DND-41 (cell line): ENCODE measurements around the gene DLGAP4.

Experiments used
- ATAC-seq: fragments of 200-7000 bp; cut with Tn5 transposase; 3 replicates; pipeline ENCODE4 v1.9.1; 2021; ENCODE audit warnings: low read depth; ENCODE audit not compliant: insufficient read depth
- DNase-seq: peaks from one replicate; pipeline ENCODE4 v3.0.0-alpha.2; 2020
- H2AFZ ChIP-seq: 2 replicates; pipeline ENCODE4 v1.6.0; 2012; ENCODE audit warnings: low read depth, low read length
- H3K27ac ChIP-seq: 2 replicates; pipeline ENCODE4 v1.5.1; 2012; ENCODE audit warnings: low read length, inconsistent platforms
- H3K27me3 ChIP-seq: fragments of 200-600 bp; sonication (generic); 2 replicates; pipeline ENCODE4 v1.6.0; 2012; ENCODE audit warnings: low read length, mild to moderate bottlenecking, inconsistent platforms; ENCODE audit not compliant: insufficient read depth, poor library complexity
- H3K36me3 ChIP-seq: 2 replicates; pipeline ENCODE4 v1.5.1; 2012; ENCODE audit warnings: low read length, inconsistent platforms; ENCODE audit not compliant: insufficient read depth
- H3K4me1 ChIP-seq: 2 replicates; pipeline ENCODE4 v1.5.1; 2012; ENCODE audit warnings: mild to moderate bottlenecking, low read length; ENCODE audit not compliant: insufficient read depth
- H3K4me2 ChIP-seq: 2 replicates; pipeline ENCODE4 v1.6.0; 2012; ENCODE audit warnings: mild to moderate bottlenecking, moderate library complexity, low read length, inconsistent platforms; ENCODE audit not compliant: insufficient read depth
- H3K4me3 ChIP-seq, 2 experiments: fragments of 200-600 bp in 1 of 2; shearing (Covaris generic) in 1 of 2; 2 replicates each; pipeline ENCODE4 v1.5.1; 2012 to 2016; ENCODE audit warnings: inconsistent platforms in 2 of 2, low read length in 2 of 2, mild to moderate bottlenecking in 2 of 2, low read depth in 1 of 2, moderate library complexity in 1 of 2
- H3K79me2 ChIP-seq: 2 replicates; pipeline ENCODE4 v1.6.0; 2012; ENCODE audit warnings: low read length, inconsistent platforms; ENCODE audit not compliant: insufficient read depth
- H3K9ac ChIP-seq: 2 replicates; pipeline ENCODE4 v1.6.0; 2012; ENCODE audit warnings: low read depth, mild to moderate bottlenecking, inconsistent platforms, low read length, moderate library complexity
- H3K9me3 ChIP-seq: 2 replicates; pipeline ENCODE4 v1.5.1; 2012; ENCODE audit warnings: low read length, moderate library complexity, mild to moderate bottlenecking, inconsistent platforms; ENCODE audit not compliant: insufficient read depth, severe bottlenecking
- H4K20me1 ChIP-seq: 2 replicates; pipeline ENCODE4 v1.6.0; 2012; ENCODE audit warnings: low read length; ENCODE audit not compliant: insufficient read depth
- CTCF ChIP-seq: IDR thresholded peaks from 2 replicates; pipeline ENCODE4 v1.5.1; 2012; ENCODE audit warnings: borderline replicate concordance, low read length, moderate library complexity, mild to moderate bottlenecking; ENCODE audit not compliant: poor library complexity, severe bottlenecking; ENCODE audit errors: extremely low read depth
- EZH2 ChIP-seq: IDR thresholded peaks from 3 replicates; pipeline ENCODE4 v1.6.1; 2012; ENCODE audit warnings: borderline replicate concordance, low read depth, mild to moderate bottlenecking, moderate library complexity, low read length, inconsistent platforms; ENCODE audit not compliant: severe bottlenecking

DLGAP4 gene

DNA sequence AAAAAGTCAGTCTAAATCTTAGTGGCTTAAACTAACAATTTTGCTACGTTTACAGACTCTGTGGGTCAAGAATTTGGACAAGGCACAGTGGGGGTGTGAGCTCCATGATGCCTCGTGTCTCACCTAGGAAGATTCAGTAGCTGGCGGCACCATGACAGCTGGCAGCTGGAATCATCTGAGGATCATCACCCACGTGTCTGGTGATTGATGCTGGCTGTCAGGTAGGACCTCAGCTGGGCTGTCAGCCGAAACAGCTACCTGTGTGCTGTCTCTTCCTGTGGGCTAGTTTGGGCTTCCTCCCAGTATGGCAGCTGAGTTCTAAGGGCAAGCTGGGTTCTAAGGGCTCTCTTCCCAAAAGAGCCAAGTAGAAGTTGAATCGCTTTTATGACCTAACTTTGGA lies 26.4 kb upstream of the DLGAP4 start:
- no peak for ATAC-seq
- Histone ChIP-seq H2AFZ (no peak overlapping the region), H4K20me1 (no peaks in the 10 kb centered on the region), H3K4me1 (no peaks in the 10 kb centered on the region), H3K27me3 (peaks cover 8% of the 10 kb centered on the region), H3K27ac (no peak overlapping the region), H3K36me3 (no peaks in the 10 kb centered on the region), H3K4me2 (no peak overlapping the region), H3K9ac (no peak overlapping the region), H3K79me2 (no peaks in the 10 kb centered on the region), H3K9me3 (no peaks in the 10 kb centered on the region), H3K4me3 (no peak overlapping the region)
- DNase-seq = no peak
- TF ChIP-seq EZH2 = no peak
- no peak for TF ChIP-seq CTCF

DNA sequence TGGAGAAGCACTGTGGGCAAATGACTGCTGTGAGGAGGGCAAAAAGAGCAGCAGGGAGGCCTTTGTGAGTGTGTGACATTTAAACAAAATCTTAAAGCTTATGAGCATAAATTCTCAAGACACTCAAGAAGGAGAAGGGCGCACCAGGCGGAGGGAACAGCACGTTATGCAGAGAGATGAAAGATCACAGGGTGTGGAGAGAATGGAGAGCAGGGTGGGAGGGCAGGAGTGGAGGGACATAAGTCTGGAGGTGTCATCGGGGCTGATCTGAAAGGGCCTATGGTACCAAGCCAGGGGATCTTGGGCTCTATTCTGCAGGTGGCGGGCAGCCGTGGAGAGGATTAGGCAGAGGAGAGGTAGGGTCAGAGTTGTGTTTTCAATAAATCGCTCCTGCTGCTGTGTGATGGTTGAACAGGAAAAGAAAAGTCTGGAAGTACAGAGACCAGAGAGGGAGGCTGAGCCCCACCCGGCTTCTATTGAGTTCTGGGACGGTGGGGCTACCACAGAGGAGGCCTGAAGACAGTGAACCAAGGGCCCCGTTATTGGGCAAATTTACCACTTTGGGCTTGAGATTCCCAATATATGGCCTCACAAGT lies 24.3 kb upstream of the DLGAP4 start:
- H3K27ac ChIP-seq = no peak overlapping the region
- ATAC-seq (no peak), DNase-seq (no peak)
- no peaks in the 10 kb centered on the region for H4K20me1 ChIP-seq
- H3K4me2 ChIP-seq = no peak overlapping the region
- H3K9ac ChIP-seq = no peak overlapping the region
- H2AFZ ChIP-seq = no peak overlapping the region
- H3K9me3 ChIP-seq = no peaks in the 10 kb centered on the region
- H3K36me3 ChIP-seq = no peaks in the 10 kb centered on the region
- H3K4me1 ChIP-seq = no peaks in the 10 kb centered on the region
- no peak overlapping the region for H3K4me3 ChIP-seq
- H3K27me3 ChIP-seq = peaks cover 11% of the 10 kb centered on the region
- no peaks in the 10 kb centered on the region for H3K79me2 ChIP-seq
- TF ChIP-seq EZH2 (no peak), CTCF (no peak)

DNA sequence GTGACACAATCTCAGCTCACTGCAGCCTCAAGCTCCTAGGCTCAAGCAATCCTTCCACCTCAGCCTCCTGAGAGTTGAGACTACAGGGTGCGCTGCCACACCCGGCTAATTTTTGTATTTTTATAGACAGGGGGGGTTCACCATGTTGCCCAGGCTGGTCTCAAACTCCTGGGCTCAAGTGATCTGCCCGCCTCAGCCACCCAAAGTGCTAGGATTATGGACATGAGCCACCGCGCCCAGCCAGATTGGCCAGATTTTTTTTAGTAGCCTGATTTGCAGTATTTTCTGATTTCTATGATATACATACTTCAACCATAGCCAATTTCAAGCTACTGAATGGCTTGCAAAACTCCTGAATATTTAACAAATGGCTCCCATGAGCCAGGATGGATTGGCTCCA lies 21.4 kb upstream of the DLGAP4 start:
- no peak overlapping the region for H3K4me2 ChIP-seq

More for the DNA sequence above, 21.4 kb upstream of the DLGAP4 start:
- Histone ChIP-seq H3K27ac (no peak overlapping the region), H4K20me1 (no peaks in the 10 kb centered on the region), H2AFZ (no peak overlapping the region), H3K79me2 (no peaks in the 10 kb centered on the region), H3K9me3 (no peaks in the 10 kb centered on the region), H3K9ac (no peak overlapping the region), H3K4me1 (no peaks in the 10 kb centered on the region), H3K27me3 (peaks cover 5% of the 10 kb centered on the region), H3K4me3 (no peak overlapping the region), H3K36me3 (no peaks in the 10 kb centered on the region)
- TF ChIP-seq EZH2 (no peak), CTCF (no peak)
- DNase-seq (no peak), ATAC-seq (no peak)
